GM12878 (cell line): Measurements from ENCODE around the gene ACRV1. TPM values are rescaled to one million over a fixed set of nuclear protein-coding genes. Genes with fewer than 3 reads are reported as not detected.

Experiments
- BACH1 ChIP-seq: fragments of 450-650 bp; IDR thresholded peaks from 2 replicates; pipeline ENCODE4 v1.6.1; 2017; ENCODE audit warnings: mild to moderate bottlenecking, borderline replicate concordance
- BMI1 ChIP-seq: fragments of 450-650 bp; IDR thresholded peaks from 2 replicates; pipeline ENCODE4 v1.6.1; 2016; ENCODE audit warnings: mild to moderate bottlenecking, moderate library complexity, borderline replicate concordance
- CBFB ChIP-seq: IDR thresholded peaks from 2 replicates; pipeline ENCODE4 v1.6.1; 2016; ENCODE audit warnings: antibody characterized with exemption, low read depth
- CHD2 ChIP-seq: IDR thresholded peaks from 2 replicates; pipeline ENCODE4 v1.6.1; 2011; ENCODE audit warnings: low read depth, low read length, improper control_type of control experiment, borderline replicate concordance
- EED ChIP-seq: sonication (generic); IDR thresholded peaks from 2 replicates; pipeline ENCODE4 v1.6.1; 2016; ENCODE audit warnings: antibody characterized with exemption, low read depth
- FOS ChIP-seq: IDR thresholded peaks from 3 replicates; pipeline ENCODE4 v1.6.1; 2011; ENCODE audit warnings: borderline replicate concordance; ENCODE audit not compliant: insufficient read length; ENCODE audit errors: extremely low read depth
- HCFC1 ChIP-seq: fragments of 150-350 bp; IDR thresholded peaks from 2 replicates; pipeline ENCODE4 v1.6.1; 2014; ENCODE audit warnings: low read length
- IKZF1 ChIP-seq: fragments of 450-650 bp; conservative IDR thresholded peaks from 2 replicates; pipeline ENCODE4 v1.6.1; 2017; ENCODE audit warnings: antibody characterized with exemption, mild to moderate bottlenecking
- NFXL1 ChIP-seq: fragments of 450-650 bp; IDR thresholded peaks from 2 replicates; pipeline ENCODE4 v1.6.1; 2017; ENCODE audit warnings: antibody characterized with exemption, mild to moderate bottlenecking, borderline replicate concordance
- PML ChIP-seq: IDR thresholded peaks from 2 replicates; pipeline ENCODE4 v1.6.1; 2012; ENCODE audit warnings: low read length, inconsistent platforms
- RAD21 ChIP-seq: IDR thresholded peaks from 2 replicates; pipeline ENCODE4 v1.6.1; 2011; ENCODE audit warnings: mild to moderate bottlenecking, low read depth, low read length, moderate library complexity; ENCODE audit not compliant: insufficient read depth
- RB1 ChIP-seq: fragments of 450-650 bp; formaldehyde crosslinking; IDR thresholded peaks from 2 replicates; pipeline ENCODE4 v1.6.1; 2017; ENCODE audit warnings: mild to moderate bottlenecking, borderline replicate concordance
- RCOR1 ChIP-seq: conservative IDR thresholded peaks from 2 replicates; pipeline ENCODE4 v1.6.1; 2012; ENCODE audit warnings: low read depth, low read length, improper control_type of control experiment
- SMAD5 ChIP-seq: IDR thresholded peaks from 2 replicates; pipeline ENCODE4 v1.6.1; 2016; ENCODE audit warnings: antibody characterized with exemption, low read depth
- SREBF1 ChIP-seq: IDR thresholded peaks from 2 replicates; pipeline ENCODE4 v1.6.1; 2012; ENCODE audit warnings: mild to moderate bottlenecking, low read length
- SREBF2 ChIP-seq: IDR thresholded peaks from 2 replicates; pipeline ENCODE4 v1.6.1; 2012; ENCODE audit warnings: mild to moderate bottlenecking, low read length
- STAT1 ChIP-seq: fragments of 450-650 bp; conservative IDR thresholded peaks from 2 replicates; pipeline ENCODE4 v1.6.1; 2014; ENCODE audit warnings: antibody characterized with exemption, mild to moderate bottlenecking
- TBL1XR1 ChIP-seq: IDR thresholded peaks from 2 replicates; pipeline ENCODE4 v1.6.1; 2012; ENCODE audit warnings: low read depth, low read length, improper control_type of control experiment
- polyA plus RNA-seq, 11 experiments: library from polyadenylated mRNA; depleted of rRNA in 4 of 11; unstranded in 6 of 11; stranded (reverse) in 5 of 11; fragments of >200 nt; fragmentation: Nextera tagmentation in 4 of 11; fragmentation: Illumina TruSeq in 1 of 11; extraction: Ambion mirVana in 4 of 11; extraction: Trizol in 1 of 11; gene quantifications; 1 replicate in 1 of 11; 2 replicates in 10 of 11; pipeline versions ENCODE4 v1.2.1 to v1.2.3, GENCODE V29; 2011 to 2016; ENCODE audit warnings: inconsistent platforms in 2 of 11, missing spikeins in 2 of 11, low read depth in 1 of 11
- total RNA-seq, 4 experiments: library from RNA; depleted of rRNA in 3 of 4; stranded (reverse); fragments of >200 nt in 3 of 4; fragmentation: Illumina TruSeq in 1 of 4; extraction: Trizol in 1 of 4; gene quantifications; 2 replicates each; pipeline versions ENCODE4 v1.2.1 to v1.2.3, GENCODE V29; 2013 to 2021
- TF ChIP-seq, protein P1 (sequence below): fragments of 450-650 bp; IDR thresholded peaks from 2 replicates; pipeline ENCODE4 v1.6.1; 2017; ENCODE audit warnings: antibody characterized with exemption, mild to moderate bottlenecking, moderate library complexity
- TF ChIP-seq, protein P2 (sequence below): fragments of 450-650 bp; IDR thresholded peaks from 2 replicates; pipeline ENCODE4 v1.6.1; 2016; ENCODE audit warnings: mild to moderate bottlenecking
- TF ChIP-seq, protein P3 (sequence below): fragments of 450-650 bp; formaldehyde crosslinking; IDR thresholded peaks from 2 replicates; pipeline ENCODE4 v1.4.0; 2022; ENCODE audit warnings: mild to moderate bottlenecking, moderate library complexity
- TF ChIP-seq, protein P4 (sequence below): fragments of 450-650 bp; conservative IDR thresholded peaks from 2 replicates; pipeline ENCODE4 v1.6.1; 2017; ENCODE audit warnings: mild to moderate bottlenecking, moderate library complexity

The ACRV1 gene
- total and polyA plus RNA-seq, 10 of the 15 experiments (the other 5 are each of a cell fraction or from before 2014, with no cell fraction given), result 0.09 to 0.82 (median 0.23) TPM; not detected in 2

DNA sequence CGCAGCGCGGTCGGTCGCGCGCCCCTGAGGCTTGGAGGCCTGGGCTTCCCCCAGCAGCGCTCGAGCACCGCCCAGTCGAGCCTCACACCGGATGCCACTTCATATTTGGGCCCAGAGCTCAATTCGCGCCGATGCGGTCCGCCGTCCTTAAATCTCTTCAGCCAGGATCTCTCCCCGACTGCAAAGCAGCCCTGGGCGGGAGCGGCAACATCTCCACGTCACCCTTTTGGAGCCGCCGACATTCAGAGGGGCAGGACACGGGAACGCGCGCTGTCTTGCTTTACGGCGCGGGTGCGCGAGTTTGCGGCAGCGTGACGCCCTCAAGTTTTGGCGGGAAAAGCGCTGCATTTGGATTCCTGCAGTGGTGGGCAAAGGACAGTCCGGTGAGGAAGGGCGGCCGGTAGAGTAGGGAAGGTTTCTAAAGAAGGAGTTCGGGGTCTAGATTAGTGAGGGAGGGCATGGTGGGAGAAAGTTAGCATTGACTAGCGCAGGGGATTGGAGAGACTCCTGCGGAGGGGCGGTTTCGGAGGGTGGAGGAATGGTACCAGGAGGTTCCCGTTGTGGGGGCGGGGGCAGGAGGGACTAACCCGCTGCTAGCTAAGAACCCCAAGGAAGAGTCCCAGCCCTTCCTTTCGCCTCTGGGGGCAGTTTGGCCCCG lies 54.9 kb downstream of the ACRV1 start (continued):
- TF ChIP-seq, protein P1, sequence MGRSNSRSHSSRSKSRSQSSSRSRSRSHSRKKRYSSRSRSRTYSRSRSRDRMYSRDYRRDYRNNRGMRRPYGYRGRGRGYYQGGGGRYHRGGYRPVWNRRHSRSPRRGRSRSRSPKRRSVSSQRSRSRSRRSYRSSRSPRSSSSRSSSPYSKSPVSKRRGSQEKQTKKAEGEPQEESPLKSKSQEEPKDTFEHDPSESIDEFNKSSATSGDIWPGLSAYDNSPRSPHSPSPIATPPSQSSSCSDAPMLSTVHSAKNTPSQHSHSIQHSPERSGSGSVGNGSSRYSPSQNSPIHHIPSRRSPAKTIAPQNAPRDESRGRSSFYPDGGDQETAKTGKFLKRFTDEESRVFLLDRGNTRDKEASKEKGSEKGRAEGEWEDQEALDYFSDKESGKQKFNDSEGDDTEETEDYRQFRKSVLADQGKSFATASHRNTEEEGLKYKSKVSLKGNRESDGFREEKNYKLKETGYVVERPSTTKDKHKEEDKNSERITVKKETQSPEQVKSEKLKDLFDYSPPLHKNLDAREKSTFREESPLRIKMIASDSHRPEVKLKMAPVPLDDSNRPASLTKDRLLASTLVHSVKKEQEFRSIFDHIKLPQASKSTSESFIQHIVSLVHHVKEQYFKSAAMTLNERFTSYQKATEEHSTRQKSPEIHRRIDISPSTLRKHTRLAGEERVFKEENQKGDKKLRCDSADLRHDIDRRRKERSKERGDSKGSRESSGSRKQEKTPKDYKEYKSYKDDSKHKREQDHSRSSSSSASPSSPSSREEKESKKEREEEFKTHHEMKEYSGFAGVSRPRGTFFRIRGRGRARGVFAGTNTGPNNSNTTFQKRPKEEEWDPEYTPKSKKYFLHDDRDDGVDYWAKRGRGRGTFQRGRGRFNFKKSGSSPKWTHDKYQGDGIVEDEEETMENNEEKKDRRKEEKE, result no peak
- TF ChIP-seq BMI1 (peak; percentile 22; the same call in 1 of the 2 replicates), FOS (no peak), SREBF2 (no peak), HCFC1 (peak; percentile 50), SMAD5 (peak; percentile 75; the same call in 1 of the 2 replicates), RB1 (peak; percentile 100), TBL1XR1 (no peak), BACH1 (peak; percentile 26; the same call in 1 of the 2 replicates), RCOR1 (0 out of 2 replicates have a peak, but pooled peaks have one; percentile 32), RAD21 (no peak), CBFB (no peak), STAT1 (peak; percentile 92; the same call in 1 of the 2 replicates), IKZF1 (peak; percentile 67), EED (no peak), CHD2 (peak; percentile 47), PML (peak; percentile 89), SREBF1 (no peak), NFXL1 (no peak)
- TF ChIP-seq, protein P2, sequence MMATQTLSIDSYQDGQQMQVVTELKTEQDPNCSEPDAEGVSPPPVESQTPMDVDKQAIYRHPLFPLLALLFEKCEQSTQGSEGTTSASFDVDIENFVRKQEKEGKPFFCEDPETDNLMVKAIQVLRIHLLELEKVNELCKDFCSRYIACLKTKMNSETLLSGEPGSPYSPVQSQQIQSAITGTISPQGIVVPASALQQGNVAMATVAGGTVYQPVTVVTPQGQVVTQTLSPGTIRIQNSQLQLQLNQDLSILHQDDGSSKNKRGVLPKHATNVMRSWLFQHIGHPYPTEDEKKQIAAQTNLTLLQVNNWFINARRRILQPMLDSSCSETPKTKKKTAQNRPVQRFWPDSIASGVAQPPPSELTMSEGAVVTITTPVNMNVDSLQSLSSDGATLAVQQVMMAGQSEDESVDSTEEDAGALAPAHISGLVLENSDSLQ, result peak; percentile 37; the same call in 1 of the 2 replicates
- TF ChIP-seq, protein P3, sequence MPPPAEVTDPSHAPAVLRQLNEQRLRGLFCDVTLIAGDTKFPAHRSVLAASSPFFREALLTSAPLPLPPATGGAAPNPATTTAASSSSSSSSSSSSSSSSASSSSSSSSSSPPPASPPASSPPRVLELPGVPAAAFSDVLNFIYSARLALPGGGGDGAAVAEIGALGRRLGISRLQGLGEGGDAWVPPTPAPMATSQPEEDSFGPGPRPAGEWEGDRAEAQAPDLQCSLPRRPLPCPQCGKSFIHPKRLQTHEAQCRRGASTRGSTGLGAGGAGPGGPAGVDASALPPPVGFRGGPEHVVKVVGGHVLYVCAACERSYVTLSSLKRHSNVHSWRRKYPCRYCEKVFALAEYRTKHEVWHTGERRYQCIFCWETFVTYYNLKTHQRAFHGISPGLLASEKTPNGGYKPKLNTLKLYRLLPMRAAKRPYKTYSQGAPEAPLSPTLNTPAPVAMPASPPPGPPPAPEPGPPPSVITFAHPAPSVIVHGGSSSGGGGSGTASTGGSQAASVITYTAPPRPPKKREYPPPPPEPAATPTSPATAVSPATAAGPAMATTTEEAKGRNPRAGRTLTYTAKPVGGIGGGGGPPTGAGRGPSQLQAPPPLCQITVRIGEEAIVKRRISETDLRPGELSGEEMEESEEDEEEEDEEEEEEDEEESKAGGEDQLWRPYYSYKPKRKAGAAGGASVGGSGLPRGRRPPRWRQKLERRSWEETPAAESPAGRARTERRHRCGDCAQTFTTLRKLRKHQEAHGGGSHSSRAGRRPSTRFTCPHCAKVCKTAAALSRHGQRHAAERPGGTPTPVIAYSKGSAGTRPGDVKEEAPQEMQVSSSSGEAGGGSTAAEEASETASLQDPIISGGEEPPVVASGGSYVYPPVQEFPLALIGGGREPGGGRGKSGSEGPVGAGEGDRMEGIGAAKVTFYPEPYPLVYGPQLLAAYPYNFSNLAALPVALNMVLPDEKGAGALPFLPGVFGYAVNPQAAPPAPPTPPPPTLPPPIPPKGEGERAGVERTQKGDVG (CRISPR knock-in tag), result no peak
- TF ChIP-seq, protein P4, sequence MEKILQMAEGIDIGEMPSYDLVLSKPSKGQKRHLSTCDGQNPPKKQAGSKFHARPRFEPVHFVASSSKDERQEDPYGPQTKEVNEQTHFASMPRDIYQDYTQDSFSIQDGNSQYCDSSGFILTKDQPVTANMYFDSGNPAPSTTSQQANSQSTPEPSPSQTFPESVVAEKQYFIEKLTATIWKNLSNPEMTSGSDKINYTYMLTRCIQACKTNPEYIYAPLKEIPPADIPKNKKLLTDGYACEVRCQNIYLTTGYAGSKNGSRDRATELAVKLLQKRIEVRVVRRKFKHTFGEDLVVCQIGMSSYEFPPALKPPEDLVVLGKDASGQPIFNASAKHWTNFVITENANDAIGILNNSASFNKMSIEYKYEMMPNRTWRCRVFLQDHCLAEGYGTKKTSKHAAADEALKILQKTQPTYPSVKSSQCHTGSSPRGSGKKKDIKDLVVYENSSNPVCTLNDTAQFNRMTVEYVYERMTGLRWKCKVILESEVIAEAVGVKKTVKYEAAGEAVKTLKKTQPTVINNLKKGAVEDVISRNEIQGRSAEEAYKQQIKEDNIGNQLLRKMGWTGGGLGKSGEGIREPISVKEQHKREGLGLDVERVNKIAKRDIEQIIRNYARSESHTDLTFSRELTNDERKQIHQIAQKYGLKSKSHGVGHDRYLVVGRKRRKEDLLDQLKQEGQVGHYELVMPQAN, result peak; percentile 97
